ENCODE results near the gene DAAM1.

Gene DAAM1

GRCh38 chr14:59398841-59399240 is 210.4 kb downstream of the DAAM1 start:
- Mint-ChIP-seq H3K4me1 (no peaks in the 10 kb centered on the region), H3K9me3 (peaks cover 28% of the 10 kb centered on the region), H3K27ac (no peak overlapping the region), H3K36me3 (ENCODE audit: low read depth) (no peaks in the 10 kb centered on the region), H3K27me3 (ENCODE audit: low read depth) (no peaks in the 10 kb centered on the region), H3K4me3 (no peak overlapping the region)
- TF ChIP-seq CTCF (IDR thresholded peaks at IDR 0.05; ENCODE audit: unreplicated experiment in 3 of 3), result no peak

GRCh38 chr14:59406454-59407245 is 218.2 kb downstream of the DAAM1 start:
- Mint-ChIP-seq H3K4me3 (no peak overlapping the region), H3K27me3 (ENCODE audit: low read depth) (peaks cover 6% of the 10 kb centered on the region), H3K36me3 (ENCODE audit: low read depth) (peaks cover 12% of the 10 kb centered on the region), H3K4me1 (peaks cover 9% of the 10 kb centered on the region), H3K9me3 (peaks cover 50% of the 10 kb centered on the region), H3K27ac (peak overlapping the region; percentile 0 to 32 (median 13))
- no peak for TF ChIP-seq CTCF (IDR thresholded peaks at IDR 0.05; ENCODE audit: unreplicated experiment in 3 of 3)

- Mint-ChIP-seq H3K36me3 (ENCODE audit: low read depth) (peaks cover 16% of the 10 kb centered on the region), H3K4me3 (no peak overlapping the region), H3K27me3 (ENCODE audit: low read depth) (peaks cover 6% of the 10 kb centered on the region), H3K27ac (peak overlapping the region in 2 of 3 experiments; percentile 24 to 32), H3K9me3 (peaks cover 48% of the 10 kb centered on the region), H3K4me1 (peaks cover 9% of the 10 kb centered on the region)
- TF ChIP-seq CTCF (IDR thresholded peaks at IDR 0.05; ENCODE audit: unreplicated experiment in 3 of 3), result no peak
Observed at GRCh38 chr14:59407246-59408010, 219.0 kb downstream of the DAAM1 start.

GRCh38 chr14:59415836-59416602 is 227.6 kb downstream of the DAAM1 start:
- no peak for TF ChIP-seq CTCF (IDR thresholded peaks at IDR 0.05; ENCODE audit: unreplicated experiment in 3 of 3)
- no peak overlapping the region for H3K4me3 Mint-ChIP-seq
- peaks cover 13% of the 10 kb centered on the region for H3K4me1 Mint-ChIP-seq
- peaks cover 12% of the 10 kb centered on the region for H3K9me3 Mint-ChIP-seq
- H3K36me3 Mint-ChIP-seq (ENCODE audit: low read depth), result peaks cover 5% of the 10 kb centered on the region
- H3K27ac Mint-ChIP-seq, result no peak overlapping the region
- no peaks in the 10 kb centered on the region for H3K27me3 Mint-ChIP-seq (ENCODE audit: low read depth)

- TF ChIP-seq CTCF (IDR thresholded peaks at IDR 0.05; ENCODE audit: unreplicated experiment in 3 of 3), result no peak
- Mint-ChIP-seq H3K36me3 (ENCODE audit: low read depth) (peaks cover 1% of the 10 kb centered on the region), H3K9me3 (peaks cover 7% of the 10 kb centered on the region), H3K4me3 (no peak overlapping the region), H3K4me1 (peaks cover 20% of the 10 kb centered on the region), H3K27me3 (ENCODE audit: low read depth) (no peaks in the 10 kb centered on the region), H3K27ac (no peak overlapping the region)
Observed at GRCh38 chr14:59417311-59417710, 228.8 kb downstream of the DAAM1 start.

All from nephron (organoid).